AG04449 (cell line): ENCODE results near the gene PDHB.

Experiments used
- CTCF ChIA-PET: fragments of 350-600 bp; formaldehyde crosslinking; extraction: SDS; loops from one replicate; lab custom pipeline; 2021; ENCODE audit warnings: antibody characterized with exemption; lab: Yijun Ruan, JAX
- POLR2A ChIA-PET: fragments of 400-600, 350-600 bp; formaldehyde crosslinking; extraction: SDS; loops from one replicate; lab custom pipeline; 2020; ENCODE audit warnings: antibody characterized with exemption, inconsistent platforms; lab: Yijun Ruan, JAX
- DNase-seq: peaks from one replicate; pipeline ENCODE4 v3.0.0-alpha.2; 2010; ENCODE audit warnings: low read depth, low spot score
- H3K4me3 ChIP-seq: 2 replicates; pipeline ENCODE4 v1.5.1; 2011; ENCODE audit warnings: low read depth, mild to moderate bottlenecking, control low read depth, low read length
- CTCF ChIP-seq: IDR thresholded peaks from one replicate; pipeline ENCODE4 v1.5.1; 2011; ENCODE audit warnings: mild to moderate bottlenecking, moderate library complexity, low read length, control low read depth, inconsistent platforms; ENCODE audit not compliant: insufficient read depth; ENCODE audit errors: missing control alignments

Gene PDHB

GRCh38 chr3:58432905-58433304 is 727 bp downstream of the PDHB start:
- ChIA-PET CTCF (interaction anchor here (1.4 to 8.3 kb wide), 3 partner anchors 16 to 127 kb away, joined by 4 to 53 read pairs (median 5); partner anchors contain the start of genes HTD2 and RPP14), POLR2A (interaction anchor here (1.0 to 1.2 kb wide), 2 partner anchors 17 to 54 kb away, joined by 3 read pairs; no protein-coding TSS in a partner anchor)
- TF ChIP-seq CTCF = no peak
- H3K4me3 ChIP-seq = peak overlapping the region; percentile 94
- DNase-seq = no peak

GRCh38 chr3:58429657-58430056 is 4.0 kb downstream of the PDHB start:
- POLR2A ChIA-PET = no interaction called here
- no peak overlapping the region for H3K4me3 ChIP-seq
- DNase-seq = no peak
- CTCF ChIA-PET = interaction anchor here (0.8 to 8.8 kb wide), 9 partner anchors 13 to 139 kb away, joined by 3 to 53 read pairs (median 4); partner anchors contain the start of genes HTD2 and RPP14
- TF ChIP-seq CTCF = no peak

- no peak overlapping the region for H3K4me3 ChIP-seq
- no peak for DNase-seq
- no peak for TF ChIP-seq CTCF
- ChIA-PET POLR2A (interaction anchor here (0.6 kb wide), 1 partner anchor 677 kb away, joined by 3 read pairs; no protein-coding TSS in a partner anchor), CTCF (interaction anchor here (1.1 to 8.8 kb wide), 6 partner anchors 11 to 120 kb away, joined by 3 to 53 read pairs (median 6); partner anchors contain the start of genes HTD2 and RPP14)
Observed at GRCh38 chr3:58427661-58428361, 5.8 kb downstream of the PDHB start.

- no peak overlapping the region for H3K4me3 ChIP-seq
- POLR2A ChIA-PET = no interaction called here
- TF ChIP-seq CTCF = no peak
- DNase-seq = no peak
- CTCF ChIA-PET = interaction anchor here (0.7 to 8.8 kb wide), 5 partner anchors 10 to 238 kb away, joined by 3 to 52 read pairs (median 5); partner anchors contain the start of genes HTD2 and RPP14
Observed at GRCh38 chr3:58425782-58426181, 7.8 kb downstream of the PDHB start.

- POLR2A ChIA-PET = interaction anchor here (0.7 to 0.8 kb wide), 2 partner anchors 9 to 108 kb away, joined by 3 to 4 read pairs; partner anchors contain the start of gene PDHB
- TF ChIP-seq CTCF = no peak
- CTCF ChIA-PET = interaction anchor here (1.0 to 8.8 kb wide), 9 partner anchors 9 to 206 kb away, joined by 3 to 52 read pairs (median 4); partner anchors contain the start of genes HTD2 and RPP14
- no peak overlapping the region for H3K4me3 ChIP-seq
- DNase-seq = no peak
Observed at GRCh38 chr3:58424613-58425012, 9.0 kb downstream of the PDHB start.

- no peak for DNase-seq
- TF ChIP-seq CTCF = peak; percentile 19
- no peak overlapping the region for H3K4me3 ChIP-seq
- ChIA-PET CTCF (interaction anchor here (1.1 to 8.8 kb wide), 8 partner anchors 8 to 120 kb away, joined by 3 to 52 read pairs (median 4); partner anchors contain the start of genes HTD2 and RPP14), POLR2A (no interaction called here)
Observed at GRCh38 chr3:58422756-58423325, 10.8 kb downstream of the PDHB start.
